ENCODE results near the gene ADAMTSL3. TPM values are rescaled to one million over a fixed set of nuclear protein-coding genes. Genes with fewer than 3 reads are reported as not detected.
A peak's percentile ranks its signal among the peaks of the same experiment; 100 is the strongest.

ADAMTSL3 gene
- total RNA-seq, 1 donor: 0.72 TPM

GRCh38 chr15:83998486-83998885 lies 344.6 kb downstream of the ADAMTSL3 start:
- no peaks in the 10 kb centered on the region for H3K27me3 ChIP-seq (ENCODE audit: insufficient read depth, low read length)
- H3K27ac ChIP-seq (ENCODE audit: low read depth, low read length): no peak overlapping the region
- no peaks in the 10 kb centered on the region for H3K4me1 ChIP-seq (ENCODE audit: insufficient read depth, low read length)
- no peaks in the 10 kb centered on the region for H3K36me3 ChIP-seq (ENCODE audit: insufficient read depth, low read length)
- TF ChIP-seq CTCF (IDR thresholded peaks at IDR 0.05; ENCODE audit: extremely low read depth, low read depth, low read length): no peak
- DNase-seq (ENCODE audit: insufficient read length, low spot score, missing footprints): peak; percentile 29
- H4K20me1 ChIP-seq (ENCODE audit: insufficient read depth, low read length): no peaks in the 10 kb centered on the region
- H2AFZ ChIP-seq (ENCODE audit: low read length): no peak overlapping the region
- no peak overlapping the region for H3K4me3 ChIP-seq (ENCODE audit: insufficient read depth, low read length)
- no peaks in the 10 kb centered on the region for H3K9me3 ChIP-seq (ENCODE audit: low read depth, low read length)
- no peak overlapping the region for H3K4me2 ChIP-seq (ENCODE audit: insufficient read depth, low read length)
- no peaks in the 10 kb centered on the region for H3K79me2 ChIP-seq (ENCODE audit: insufficient read depth, low read length)

GRCh38 chr15:83999396-84000135 lies 345.6 kb downstream of the ADAMTSL3 start:
- H3K27me3 ChIP-seq (ENCODE audit: insufficient read depth, low read length): no peaks in the 10 kb centered on the region
- DNase-seq (ENCODE audit: insufficient read length, low spot score, missing footprints): no peak
- no peak overlapping the region for H3K4me2 ChIP-seq (ENCODE audit: insufficient read depth, low read length)

DNA sequence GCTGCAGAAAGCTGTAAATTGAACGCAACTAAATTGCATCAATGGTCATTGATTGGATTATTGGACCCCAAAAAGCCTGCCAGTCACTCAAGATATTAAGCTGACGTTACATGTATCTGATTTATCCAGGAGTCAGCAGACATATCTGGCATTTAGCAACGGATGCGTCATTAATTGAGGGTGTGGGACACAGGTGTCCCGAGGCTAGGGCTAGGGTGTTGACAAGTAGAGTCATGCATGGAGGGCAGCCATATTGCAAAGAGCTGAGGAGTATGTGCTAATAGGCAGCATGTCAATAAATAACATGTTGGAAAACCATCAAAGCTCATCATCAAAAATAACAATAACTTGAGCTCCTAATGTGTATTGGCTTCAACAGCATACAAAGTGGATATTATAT lies 347.1 kb downstream of the ADAMTSL3 start:
- H3K9me3 ChIP-seq (ENCODE audit: low read depth, low read length): no peaks in the 10 kb centered on the region
- no peaks in the 10 kb centered on the region for H3K4me1 ChIP-seq (ENCODE audit: insufficient read depth, low read length)
- TF ChIP-seq CTCF (IDR thresholded peaks at IDR 0.05; ENCODE audit: extremely low read depth, low read depth, low read length): no peak
- H4K20me1 ChIP-seq (ENCODE audit: insufficient read depth, low read length): no peaks in the 10 kb centered on the region
- H3K27me3 ChIP-seq (ENCODE audit: insufficient read depth, low read length): no peaks in the 10 kb centered on the region
- no peaks in the 10 kb centered on the region for H3K36me3 ChIP-seq (ENCODE audit: insufficient read depth, low read length)
- no peaks in the 10 kb centered on the region for H3K79me2 ChIP-seq (ENCODE audit: insufficient read depth, low read length)
- no peak overlapping the region for H3K4me3 ChIP-seq (ENCODE audit: insufficient read depth, low read length)
- H3K27ac ChIP-seq (ENCODE audit: low read depth, low read length): no peak overlapping the region
- H2AFZ ChIP-seq (ENCODE audit: low read length): no peak overlapping the region
- DNase-seq (ENCODE audit: insufficient read length, low spot score, missing footprints): no peak
- H3K4me2 ChIP-seq (ENCODE audit: insufficient read depth, low read length): no peak overlapping the region

More at GRCh38 chr15:83999396-84000135, 345.6 kb downstream of the ADAMTSL3 start:
- Histone ChIP-seq H3K27ac (ENCODE audit: low read depth, low read length) (no peak overlapping the region), H3K4me1 (ENCODE audit: insufficient read depth, low read length) (no peaks in the 10 kb centered on the region), H3K36me3 (ENCODE audit: insufficient read depth, low read length) (no peaks in the 10 kb centered on the region), H3K4me3 (ENCODE audit: insufficient read depth, low read length) (no peak overlapping the region), H2AFZ (ENCODE audit: low read length) (no peak overlapping the region), H4K20me1 (ENCODE audit: insufficient read depth, low read length) (no peaks in the 10 kb centered on the region), H3K9me3 (ENCODE audit: low read depth, low read length) (no peaks in the 10 kb centered on the region), H3K79me2 (ENCODE audit: insufficient read depth, low read length) (no peaks in the 10 kb centered on the region)
- no peak for TF ChIP-seq CTCF (IDR thresholded peaks at IDR 0.05; ENCODE audit: extremely low read depth, low read depth, low read length)

DNA sequence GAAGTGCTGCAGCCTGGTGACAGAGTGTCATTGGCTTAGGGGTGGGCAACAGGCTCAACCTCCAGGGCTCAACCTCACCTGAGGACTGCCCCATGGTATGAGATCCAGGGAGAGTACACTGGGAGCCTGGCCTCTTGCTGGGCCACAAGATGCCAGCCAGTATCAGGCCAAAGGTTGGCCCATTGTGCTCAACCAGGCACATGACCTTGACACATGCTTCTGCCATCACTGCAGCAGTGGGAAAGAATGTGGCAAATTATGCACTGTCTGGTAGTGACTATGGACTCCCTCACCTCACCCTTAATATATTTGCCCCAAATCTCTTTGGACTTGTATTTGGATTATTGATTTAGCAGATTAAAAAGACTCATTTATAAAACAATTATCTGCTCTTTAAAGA lies 347.7 kb downstream of the ADAMTSL3 start:
- Histone ChIP-seq H3K79me2 (ENCODE audit: insufficient read depth, low read length) (no peaks in the 10 kb centered on the region), H3K4me1 (ENCODE audit: insufficient read depth, low read length) (no peaks in the 10 kb centered on the region), H3K4me3 (ENCODE audit: insufficient read depth, low read length) (no peak overlapping the region), H2AFZ (ENCODE audit: low read length) (no peak overlapping the region), H4K20me1 (ENCODE audit: insufficient read depth, low read length) (no peaks in the 10 kb centered on the region), H3K4me2 (ENCODE audit: insufficient read depth, low read length) (no peak overlapping the region), H3K27me3 (ENCODE audit: insufficient read depth, low read length) (no peaks in the 10 kb centered on the region), H3K9me3 (ENCODE audit: low read depth, low read length) (no peaks in the 10 kb centered on the region), H3K27ac (ENCODE audit: low read depth, low read length) (no peak overlapping the region), H3K36me3 (ENCODE audit: insufficient read depth, low read length) (no peaks in the 10 kb centered on the region)
- DNase-seq (ENCODE audit: insufficient read length, low spot score, missing footprints): no peak
- no peak for TF ChIP-seq CTCF (IDR thresholded peaks at IDR 0.05; ENCODE audit: extremely low read depth, low read depth, low read length)
